GM12891 (cell line): ENCODE measurements around the gene WDFY2.

Experiments
- POLR2A ChIP-seq: IDR thresholded peaks from 2 replicates; pipeline ENCODE4 v1.6.1; 2011; ENCODE audit warnings: low read depth, low read length, control low read depth
- POLR2AphosphoS5 ChIP-seq: IDR thresholded peaks from 2 replicates; pipeline ENCODE4 v1.6.1; 2011; ENCODE audit warnings: low read depth, low read length, control low read depth
- TAF1 ChIP-seq: IDR thresholded peaks from 2 replicates; pipeline ENCODE4 v1.6.1; 2011; ENCODE audit warnings: low read depth, low read length, control low read depth

DNA sequence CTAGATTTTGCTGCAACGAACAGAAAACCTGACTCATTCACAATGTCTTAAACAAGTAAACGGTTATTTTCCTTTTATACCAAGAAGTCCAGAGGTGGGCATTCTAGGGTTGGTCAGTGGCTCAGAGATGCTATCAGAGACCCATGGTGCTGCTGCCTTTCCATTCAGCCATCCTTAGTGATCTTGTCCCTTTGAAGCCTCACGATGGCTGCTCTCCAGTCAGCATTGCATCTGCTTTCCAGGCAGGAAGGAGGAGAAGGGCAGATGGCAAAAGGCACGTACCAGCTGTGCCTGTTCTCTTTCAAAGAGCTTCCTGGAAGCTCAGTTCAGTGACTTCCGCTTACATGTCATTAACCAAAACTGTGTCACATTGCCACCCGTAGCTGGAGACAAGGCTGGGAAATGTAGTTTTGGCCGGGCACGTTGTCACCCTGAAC is 30.1 kb downstream of the WDFY2 start:
- no peak; the same call in 1 of the 2 replicates for TF ChIP-seq POLR2AphosphoS5
- no peak for TF ChIP-seq TAF1
- TF ChIP-seq POLR2A: peak; percentile 47; the same call in 1 of the 2 replicates
